ENCODE results near the gene LRP1B. TPM values are rescaled to one million over a fixed set of nuclear protein-coding genes. Genes with fewer than 3 reads are reported as not detected.

The LRP1B gene
- polyA plus RNA-seq, 6 donors from 2014 or later: not detected

DNA sequence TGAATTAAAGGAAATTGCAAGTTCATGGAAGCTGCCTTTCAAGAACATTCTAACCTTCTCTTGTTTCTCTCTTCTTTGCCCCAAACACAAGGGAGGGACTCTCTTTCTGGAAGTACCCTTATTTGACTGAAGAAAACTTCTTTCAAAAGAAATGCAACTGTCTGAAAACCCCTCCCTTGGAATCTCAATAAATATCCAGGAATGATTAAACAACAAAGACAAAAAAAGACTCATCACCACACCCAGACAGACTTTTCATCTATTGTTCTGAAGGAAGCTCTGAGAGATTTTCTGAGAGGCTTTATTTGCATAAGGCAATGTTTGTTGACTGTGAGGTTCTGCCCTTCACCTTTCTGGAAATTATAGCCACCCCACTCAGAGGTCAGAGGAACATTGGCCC lies 1260.9 kb downstream of the LRP1B start:
- Mint-ChIP-seq H3K4me3 (no peak overlapping the region), H3K4me1 (no peaks in the 10 kb centered on the region), H3K36me3 (no peaks in the 10 kb centered on the region), H3K27ac (no peak overlapping the region), H3K27me3 (no peaks in the 10 kb centered on the region), H3K9me3 (peaks cover 0 to 20% (median 5%) of the 10 kb centered on the region in 7 donors)
- no peak for ATAC-seq (ENCODE audit: low read depth in 2 of 2)
- no peak for DNase-seq

DNA sequence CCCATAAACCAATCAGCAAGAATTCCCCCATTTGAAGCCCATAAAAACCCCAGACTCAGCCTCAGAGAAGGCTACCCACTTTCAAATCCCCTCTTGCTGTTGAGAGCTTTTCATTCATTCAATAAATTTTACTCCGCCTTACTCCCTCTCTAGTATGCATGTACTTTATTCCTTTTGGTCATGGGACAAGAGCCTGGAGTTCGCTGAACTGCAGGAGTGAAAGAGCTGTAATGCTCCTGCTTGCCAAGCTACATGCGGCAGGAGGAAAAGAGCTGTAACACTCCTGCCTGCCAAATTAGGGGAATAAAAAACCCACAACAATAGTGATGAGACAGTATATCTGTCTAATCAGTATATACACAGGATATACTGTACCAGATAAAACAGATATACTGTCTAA lies 1261.7 kb downstream of the LRP1B start:
- Mint-ChIP-seq H3K27me3 (no peaks in the 10 kb centered on the region), H3K4me3 (no peak overlapping the region), H3K9me3 (peaks cover 0 to 20% (median 5%) of the 10 kb centered on the region in 7 donors), H3K4me1 (no peaks in the 10 kb centered on the region), H3K27ac (no peak overlapping the region), H3K36me3 (no peaks in the 10 kb centered on the region)
- DNase-seq (no peak), ATAC-seq (ENCODE audit: low read depth in 2 of 2) (no peak)

DNA sequence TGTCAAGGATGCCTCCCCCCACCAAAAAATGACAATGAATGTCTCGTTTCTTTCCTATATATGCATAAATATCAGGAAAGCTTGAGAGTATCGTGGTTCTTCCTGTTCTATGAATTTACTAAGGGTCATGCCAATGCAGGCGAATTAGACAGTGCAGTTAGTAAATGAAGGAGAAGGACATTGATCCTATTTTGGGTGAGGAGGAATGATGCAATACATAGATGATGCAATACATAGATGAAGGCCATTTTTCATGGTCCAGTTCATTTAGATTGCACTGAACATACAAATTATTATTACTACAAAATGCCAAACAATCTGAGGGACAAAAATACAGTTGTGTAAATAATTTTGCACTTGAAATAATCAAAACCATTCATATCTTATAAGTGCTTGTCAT lies 1265.0 kb downstream of the LRP1B start:
- no peaks in the 10 kb centered on the region for H3K4me1 Mint-ChIP-seq
- H3K9me3 Mint-ChIP-seq: peaks cover 0 to 20% (median 3%) of the 10 kb centered on the region in 7 donors
- H3K36me3 Mint-ChIP-seq: no peaks in the 10 kb centered on the region
- no peak for DNase-seq
- no peak for ATAC-seq (ENCODE audit: low read depth in 2 of 2)
- H3K4me3 Mint-ChIP-seq: no peak overlapping the region
- no peak overlapping the region for H3K27ac Mint-ChIP-seq
- no peaks in the 10 kb centered on the region for H3K27me3 Mint-ChIP-seq

DNA sequence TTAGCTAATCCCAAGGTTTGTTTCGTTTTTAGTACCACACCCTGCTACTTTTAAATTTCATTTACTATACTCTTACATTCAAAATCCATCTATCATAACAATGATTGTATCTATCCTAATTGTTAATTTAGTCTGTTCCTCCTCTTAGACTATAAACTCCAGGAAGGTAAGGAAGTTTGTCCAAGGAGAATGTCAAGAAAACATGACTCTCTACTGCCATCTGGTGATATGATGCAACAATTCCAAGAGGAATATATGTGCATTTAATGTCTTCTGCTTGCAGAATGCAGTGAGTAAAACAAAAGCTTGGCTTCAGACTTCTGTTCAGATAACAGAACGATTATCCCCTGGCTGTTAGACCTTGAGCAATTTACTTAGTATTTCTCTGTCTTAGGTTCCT lies 1267.1 kb downstream of the LRP1B start:
- no peak overlapping the region for H3K4me3 Mint-ChIP-seq
- no peak for DNase-seq
- no peak for ATAC-seq (ENCODE audit: low read depth in 2 of 2)
- H3K9me3 Mint-ChIP-seq: peaks cover 0 to 4% (median 3%) of the 10 kb centered on the region in 7 donors
- H3K27ac Mint-ChIP-seq: no peak overlapping the region
- no peaks in the 10 kb centered on the region for H3K27me3 Mint-ChIP-seq
- H3K4me1 Mint-ChIP-seq: no peaks in the 10 kb centered on the region
- no peaks in the 10 kb centered on the region for H3K36me3 Mint-ChIP-seq

DNA sequence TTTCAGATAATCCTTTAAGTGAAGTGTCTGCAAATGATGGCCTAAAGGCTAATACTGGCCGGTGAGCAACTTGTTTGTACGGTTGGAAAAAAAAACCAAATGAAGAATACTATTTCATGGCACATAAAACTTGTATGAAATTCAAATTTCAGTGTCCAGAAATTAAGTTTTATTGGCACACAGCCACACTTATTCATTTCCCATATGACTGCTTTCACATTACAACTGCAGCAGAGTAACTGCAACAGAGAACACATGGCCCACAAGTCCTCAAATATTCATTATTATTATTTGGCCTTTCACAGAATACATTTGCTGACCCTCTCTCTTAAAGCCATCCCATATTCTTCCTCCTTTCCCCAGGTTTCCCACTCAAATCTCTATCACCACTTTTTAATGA lies 1268.6 kb downstream of the LRP1B start:
- Mint-ChIP-seq H3K36me3 (no peaks in the 10 kb centered on the region), H3K27ac (no peak overlapping the region)

DNA sequence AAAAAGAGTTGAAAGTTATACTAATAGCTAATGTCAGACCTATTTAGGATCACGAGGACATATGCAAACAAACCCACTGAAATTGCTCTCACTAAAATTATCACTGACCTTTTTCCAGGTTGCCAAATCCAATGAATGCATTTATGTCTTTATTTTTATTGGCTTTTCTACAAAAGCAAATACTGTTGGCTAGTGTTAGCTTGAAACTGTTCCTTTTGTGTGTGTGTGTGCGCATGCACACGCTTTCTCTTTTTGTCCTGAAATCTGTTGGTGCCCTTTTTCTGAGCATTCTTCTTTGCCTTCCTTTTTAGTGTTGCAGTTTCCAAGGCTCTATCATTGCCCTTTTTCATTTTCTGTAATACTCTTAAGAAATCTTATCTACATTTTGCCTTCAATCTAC lies 1269.2 kb downstream of the LRP1B start:
- H3K27ac Mint-ChIP-seq: no peak overlapping the region
- no peaks in the 10 kb centered on the region for H3K4me1 Mint-ChIP-seq
- no peaks in the 10 kb centered on the region for H3K27me3 Mint-ChIP-seq
- ATAC-seq (ENCODE audit: low read depth in 2 of 2): no peak
- DNase-seq: no peak
- H3K4me3 Mint-ChIP-seq: no peak overlapping the region
- H3K9me3 Mint-ChIP-seq: no peaks in the 10 kb centered on the region
- no peaks in the 10 kb centered on the region for H3K36me3 Mint-ChIP-seq

More for the DNA sequence above, 1268.6 kb downstream of the LRP1B start:
- DNase-seq (no peak), ATAC-seq (ENCODE audit: low read depth in 2 of 2) (no peak)
- Mint-ChIP-seq H3K4me1 (no peaks in the 10 kb centered on the region), H3K9me3 (no peaks in the 10 kb centered on the region), H3K4me3 (no peak overlapping the region), H3K27me3 (no peaks in the 10 kb centered on the region)

DNA sequence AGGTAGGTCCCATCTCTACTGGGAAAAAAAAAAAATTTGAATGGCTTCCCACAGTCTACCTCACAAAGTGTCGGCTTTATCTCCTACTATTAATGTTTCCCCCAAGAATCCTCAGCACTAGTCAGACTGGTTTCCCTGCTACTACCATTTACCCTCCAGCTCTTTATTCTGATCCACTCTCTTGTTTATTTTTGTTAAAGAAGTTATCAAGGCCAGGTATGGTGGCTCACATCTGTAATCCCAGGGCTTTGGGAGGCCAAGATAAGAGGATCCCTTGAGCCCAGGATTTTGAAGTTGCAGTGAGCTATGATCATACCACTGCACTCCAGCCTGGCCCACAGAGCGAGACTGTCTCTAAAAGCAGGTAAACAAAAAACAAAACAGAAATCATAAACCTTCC lies 1275.3 kb downstream of the LRP1B start:
- H3K36me3 Mint-ChIP-seq: no peaks in the 10 kb centered on the region
- DNase-seq: no peak
- no peaks in the 10 kb centered on the region for H3K4me1 Mint-ChIP-seq
- no peak overlapping the region for H3K4me3 Mint-ChIP-seq
- no peaks in the 10 kb centered on the region for H3K9me3 Mint-ChIP-seq
- no peak overlapping the region for H3K27ac Mint-ChIP-seq
- ATAC-seq (ENCODE audit: low read depth in 2 of 2): no peak
- no peaks in the 10 kb centered on the region for H3K27me3 Mint-ChIP-seq

DNA sequence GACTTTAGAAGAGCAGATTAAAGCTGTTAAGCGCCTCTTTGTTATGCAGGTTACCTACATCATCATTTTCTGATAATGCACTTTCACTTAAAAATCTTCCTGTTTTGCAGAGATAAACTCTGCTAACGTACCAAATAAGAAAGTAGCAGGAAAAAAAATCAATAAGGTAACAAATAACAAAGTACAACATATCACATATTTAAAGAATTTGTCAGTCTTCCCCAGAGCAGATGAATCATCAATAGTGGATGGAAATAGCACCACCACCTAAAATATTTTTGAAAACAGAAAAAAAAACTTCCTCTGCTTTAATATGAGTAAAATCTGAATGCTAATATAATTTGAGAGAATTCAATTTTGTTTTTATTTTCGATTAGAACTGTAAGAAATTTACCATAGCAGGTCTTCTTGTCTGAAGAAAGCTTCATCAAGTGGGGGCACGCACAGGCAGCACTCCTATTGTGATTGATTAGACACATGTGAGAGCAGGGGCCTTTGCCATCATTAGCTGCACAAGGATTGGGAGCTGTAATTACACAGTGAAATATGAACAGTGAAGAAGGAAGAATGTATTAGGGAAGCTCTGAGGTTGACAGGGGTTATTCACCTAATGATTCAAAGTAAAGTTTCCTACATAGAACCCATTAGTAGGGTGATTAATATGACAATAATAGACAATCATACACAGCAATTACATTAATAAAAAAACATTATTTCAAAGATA lies 1279.4 kb downstream of the LRP1B start:
- Mint-ChIP-seq H3K36me3 (no peaks in the 10 kb centered on the region), H3K27me3 (no peaks in the 10 kb centered on the region), H3K9me3 (no peaks in the 10 kb centered on the region), H3K4me3 (no peak overlapping the region), H3K4me1 (no peaks in the 10 kb centered on the region), H3K27ac (no peak overlapping the region)
- DNase-seq (no peak), ATAC-seq (ENCODE audit: low read depth in 2 of 2) (no peak)

DNA sequence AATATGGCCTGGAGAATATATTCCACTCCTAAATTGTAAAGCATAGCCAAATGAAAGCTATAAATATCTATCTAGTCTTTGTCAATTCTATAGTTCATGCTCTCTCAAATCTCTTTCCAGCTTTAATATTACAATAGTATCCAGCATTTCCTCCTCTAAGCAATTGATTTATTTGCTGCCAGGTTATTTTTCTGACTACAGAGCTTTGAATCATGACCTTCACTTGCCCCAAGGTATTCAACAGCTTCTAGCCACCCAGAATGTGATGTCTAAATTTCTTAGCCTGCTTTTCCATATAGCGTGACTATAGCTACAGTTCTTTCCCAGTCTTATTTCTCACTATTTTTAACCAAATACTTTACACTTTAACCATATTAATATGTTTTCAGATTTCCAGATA lies 1287.6 kb downstream of the LRP1B start:
- Mint-ChIP-seq H3K36me3 (no peaks in the 10 kb centered on the region), H3K27me3 (no peaks in the 10 kb centered on the region), H3K27ac (no peak overlapping the region), H3K4me3 (no peak overlapping the region), H3K9me3 (peaks cover 0 to 2% (median 0%) of the 10 kb centered on the region in 7 donors), H3K4me1 (no peaks in the 10 kb centered on the region)
- DNase-seq (no peak), ATAC-seq (ENCODE audit: low read depth in 2 of 2) (no peak)

DNA sequence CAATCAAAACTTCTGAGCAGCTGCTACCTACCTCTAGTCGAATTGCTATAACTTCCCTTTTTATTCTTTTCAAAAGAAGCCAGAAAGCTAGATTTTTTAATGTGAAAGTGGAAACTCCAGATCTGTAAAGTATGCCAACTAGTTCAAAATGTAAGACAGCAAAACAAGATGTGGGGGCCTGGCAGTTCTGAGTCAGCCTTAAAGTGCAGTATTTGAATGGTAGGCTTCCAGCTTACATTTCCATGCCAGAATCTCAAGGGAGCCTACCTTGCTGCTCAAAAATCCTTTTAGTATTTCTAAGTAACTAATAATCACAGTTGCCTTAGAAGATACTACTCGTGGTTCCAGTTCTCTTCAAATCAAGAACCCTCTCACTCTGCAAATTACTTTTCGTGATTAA lies 1288.7 kb downstream of the LRP1B start:
- peaks cover 0 to 2% (median 0%) of the 10 kb centered on the region in 7 donors for H3K9me3 Mint-ChIP-seq
- no peak overlapping the region for H3K27ac Mint-ChIP-seq
- H3K4me3 Mint-ChIP-seq: no peak overlapping the region
- ATAC-seq (ENCODE audit: low read depth in 2 of 2): no peak
- H3K4me1 Mint-ChIP-seq: no peaks in the 10 kb centered on the region
- no peaks in the 10 kb centered on the region for H3K27me3 Mint-ChIP-seq
- no peaks in the 10 kb centered on the region for H3K36me3 Mint-ChIP-seq
- no peak for DNase-seq

DNA sequence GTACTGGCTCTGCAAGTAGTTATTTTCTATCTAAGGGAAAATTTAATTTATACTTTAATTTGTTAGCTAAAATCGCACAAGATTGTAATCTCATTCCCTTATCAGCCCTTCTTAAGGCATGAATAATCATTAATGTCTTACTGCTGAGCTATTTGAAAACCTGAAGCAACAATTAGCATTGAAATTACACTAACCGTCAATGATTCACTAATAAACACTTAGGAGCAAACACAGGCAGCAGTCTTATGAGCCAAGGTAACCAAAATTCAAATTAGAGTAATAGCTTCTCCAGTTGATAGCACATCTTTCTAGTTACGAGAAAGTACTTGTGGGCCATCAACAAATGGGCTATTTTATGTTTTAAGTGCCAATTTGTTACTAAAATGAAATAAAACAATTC lies 1289.7 kb downstream of the LRP1B start:
- no peak overlapping the region for H3K27ac Mint-ChIP-seq
- H3K4me1 Mint-ChIP-seq: no peaks in the 10 kb centered on the region
- no peaks in the 10 kb centered on the region for H3K27me3 Mint-ChIP-seq
- peaks cover 0 to 2% (median 0%) of the 10 kb centered on the region in 7 donors for H3K9me3 Mint-ChIP-seq
- H3K36me3 Mint-ChIP-seq: no peaks in the 10 kb centered on the region
- DNase-seq: no peak
- no peak for ATAC-seq (ENCODE audit: low read depth in 2 of 2)
- H3K4me3 Mint-ChIP-seq: no peak overlapping the region

DNA sequence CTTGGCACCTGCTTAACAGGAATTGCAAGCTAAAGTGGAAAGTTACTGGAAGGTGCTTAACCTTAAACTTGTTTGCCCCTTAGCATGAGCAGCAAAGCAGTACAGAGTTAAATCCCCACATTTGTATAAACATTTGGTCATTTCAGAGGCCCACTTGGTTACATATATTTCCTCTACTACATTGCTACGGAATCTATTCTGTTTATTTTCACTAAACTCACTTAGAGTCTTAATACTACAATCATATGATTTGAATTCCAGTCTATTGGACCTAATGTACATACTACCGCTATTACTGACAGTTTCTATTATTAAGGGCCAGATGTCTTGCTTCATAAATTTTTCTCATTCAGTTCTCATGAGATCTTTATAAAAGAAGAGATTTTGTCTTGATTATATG lies 1294.0 kb downstream of the LRP1B start:
- Mint-ChIP-seq H3K9me3 (peaks cover 0 to 5% (median 0%) of the 10 kb centered on the region in 7 donors), H3K4me1 (no peaks in the 10 kb centered on the region), H3K27me3 (no peaks in the 10 kb centered on the region), H3K4me3 (no peak overlapping the region), H3K27ac (no peak overlapping the region), H3K36me3 (no peaks in the 10 kb centered on the region)
- ATAC-seq (ENCODE audit: low read depth in 2 of 2): no peak
- no peak for DNase-seq

DNA sequence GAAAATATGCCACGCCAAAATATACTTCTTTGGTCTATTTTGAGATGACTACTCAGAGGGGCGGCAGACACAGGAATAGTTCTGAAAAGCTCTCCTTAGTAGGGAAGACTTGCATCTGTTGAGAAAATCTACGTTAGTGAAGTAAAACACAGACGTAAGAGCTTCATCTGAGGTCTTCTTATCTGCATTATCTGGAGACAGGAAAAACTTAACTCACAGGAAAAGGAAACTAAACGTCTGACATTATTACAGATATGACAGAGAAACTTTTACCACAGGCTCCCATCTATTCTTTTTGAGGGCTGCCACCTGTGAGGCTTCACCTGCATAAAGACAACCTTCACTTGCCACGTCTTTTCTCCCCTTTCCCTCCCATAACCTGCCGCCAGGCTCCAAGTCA lies 1295.7 kb downstream of the LRP1B start:
- ATAC-seq (ENCODE audit: low read depth in 2 of 2) (no peak), DNase-seq (no peak)
- H3K4me3 Mint-ChIP-seq: no peak overlapping the region
- H3K27ac Mint-ChIP-seq: no peak overlapping the region
- no peaks in the 10 kb centered on the region for H3K36me3 Mint-ChIP-seq
- H3K4me1 Mint-ChIP-seq: no peaks in the 10 kb centered on the region
- peaks cover 0 to 9% (median 4%) of the 10 kb centered on the region in 7 donors for H3K9me3 Mint-ChIP-seq
- H3K27me3 Mint-ChIP-seq: no peaks in the 10 kb centered on the region

DNA sequence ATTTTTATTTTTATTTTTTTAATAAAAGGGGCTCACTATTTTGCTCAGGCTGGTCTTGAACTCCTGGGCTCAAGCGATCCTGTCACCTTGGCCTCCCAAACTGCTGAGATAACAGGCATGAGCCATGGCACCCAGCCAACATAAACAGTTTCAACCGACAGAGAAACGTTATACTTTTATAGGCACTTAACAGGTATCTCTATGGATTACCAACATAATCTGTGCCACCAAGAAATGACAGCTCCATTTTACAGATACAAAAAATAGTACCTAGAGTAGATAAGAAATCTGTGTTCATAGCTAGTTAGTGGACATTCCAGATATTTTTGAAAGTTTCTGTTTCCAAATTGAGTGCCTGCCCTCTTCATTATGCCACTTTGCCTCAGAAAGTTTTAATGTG lies 1316.7 kb downstream of the LRP1B start:
- no peaks in the 10 kb centered on the region for H3K4me1 Mint-ChIP-seq
- H3K36me3 Mint-ChIP-seq: no peaks in the 10 kb centered on the region
- H3K9me3 Mint-ChIP-seq: peaks cover 0 to 6% (median 0%) of the 10 kb centered on the region in 7 donors
- H3K27me3 Mint-ChIP-seq: peaks cover 0 to under 1% (median 0%) of the 10 kb centered on the region in 3 donors
- H3K4me3 Mint-ChIP-seq: no peak overlapping the region
- DNase-seq (no peak), ATAC-seq (ENCODE audit: low read depth in 2 of 2) (no peak)
- no peak overlapping the region for H3K27ac Mint-ChIP-seq

DNA sequence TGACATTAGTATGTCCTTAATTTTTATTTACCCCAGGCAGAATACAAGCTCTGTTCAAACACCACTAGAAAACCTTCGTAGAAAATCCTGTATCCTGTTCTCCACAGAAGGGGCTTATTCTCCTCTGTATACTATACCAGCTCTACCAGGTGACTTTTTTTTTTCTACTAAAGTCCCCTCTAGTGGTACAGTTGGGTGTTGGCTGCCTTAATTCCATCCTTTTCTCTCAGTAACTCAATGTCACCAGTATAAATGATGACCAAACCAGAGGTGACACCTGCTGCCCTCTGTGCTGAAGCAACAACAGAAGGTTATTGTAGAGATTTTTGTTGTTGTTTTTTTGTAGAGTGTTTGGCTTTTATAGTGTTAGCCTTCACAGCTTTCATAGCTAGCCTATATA lies 1322.0 kb downstream of the LRP1B start:
- H3K27me3 Mint-ChIP-seq: no peaks in the 10 kb centered on the region
- no peak for DNase-seq
- H3K4me3 Mint-ChIP-seq: no peak overlapping the region
- no peak for ATAC-seq (ENCODE audit: low read depth in 2 of 2)
- no peaks in the 10 kb centered on the region for H3K4me1 Mint-ChIP-seq
- no peaks in the 10 kb centered on the region for H3K36me3 Mint-ChIP-seq
- H3K9me3 Mint-ChIP-seq: peaks cover 0 to 2% (median 0%) of the 10 kb centered on the region in 7 donors
- no peak overlapping the region for H3K27ac Mint-ChIP-seq
